GM21529 (cell line): ENCODE data around the gene U2SURP.
A peak's percentile ranks its signal among the peaks of the same experiment; 100 is the strongest.
"Not testable (repeated sequence)": the region's sequence is repeated elsewhere in the genome, so short reads cannot be mapped to it uniquely, and the experiment has no call there.

ENCODE experiments used
- ATAC-seq: cut with Tn5 transposase; IDR thresholded peaks from one replicate; pipeline ENCODE4 v1.9.1; 2021; ENCODE audit not compliant: unreplicated experiment

The U2SURP gene

GRCh38 chr3:142976621-142977398, 24.6 kb upstream of the U2SURP start:
- no peak for ATAC-seq

GRCh38 chr3:142977399-142977728, 24.0 kb upstream of the U2SURP start:
- no peak for ATAC-seq

GRCh38 chr3:142981108-142981507, 20.3 kb upstream of the U2SURP start:
- ATAC-seq: no peak

GRCh38 chr3:142982038-142982773, 19.2 kb upstream of the U2SURP start:
- no peak for ATAC-seq

GRCh38 chr3:142983318-142983717, 18.1 kb upstream of the U2SURP start:
- no peak for ATAC-seq

GRCh38 chr3:142984255-142984654, 17.1 kb upstream of the U2SURP start:
- no peak for ATAC-seq

GRCh38 chr3:142987080-142987700, 14.2 kb upstream of the U2SURP start:
- ATAC-seq: no peak

GRCh38 chr3:142987707-142988106, 13.7 kb upstream of the U2SURP start:
- peak; percentile 72 for ATAC-seq

- ATAC-seq: not testable (repeated sequence)
Observed at GRCh38 chr3:142988221-142988620, 13.1 kb upstream of the U2SURP start.

GRCh38 chr3:142988826-142989225, 12.5 kb upstream of the U2SURP start:
- not testable (repeated sequence) for ATAC-seq

- ATAC-seq: no peak
Observed at GRCh38 chr3:142990721-142991120, 10.6 kb upstream of the U2SURP start.

GRCh38 chr3:142992323-142992722, 9.0 kb upstream of the U2SURP start:
- ATAC-seq: no peak

GRCh38 chr3:142993958-142994442, 7.4 kb upstream of the U2SURP start:
- no peak for ATAC-seq

GRCh38 chr3:142997330-142997729, 4.0 kb upstream of the U2SURP start:
- no peak for ATAC-seq

- ATAC-seq: no peak
Observed at GRCh38 chr3:142998439-142998838, 2.9 kb upstream of the U2SURP start.

- ATAC-seq: no peak
Observed at GRCh38 chr3:142999881-143000280, 1.5 kb upstream of the U2SURP start.

GRCh38 chr3:143000528-143000927, 842 bp upstream of the U2SURP start:
- no peak for ATAC-seq

GRCh38 chr3:143001034-143001368, 369 bp upstream of the U2SURP start:
- peak; percentile 71 for ATAC-seq

GRCh38 chr3:143002083-143002712, 828 bp downstream of the U2SURP start:
- ATAC-seq: peak; percentile 26

GRCh38 chr3:143002727-143003126, 1.4 kb downstream of the U2SURP start:
- no peak for ATAC-seq

- ATAC-seq: no peak
Observed at GRCh38 chr3:143004823-143005222, 3.5 kb downstream of the U2SURP start.

GRCh38 chr3:143010024-143010423, 8.7 kb downstream of the U2SURP start:
- no peak for ATAC-seq
